ENCODE measurements around the gene SOAT1. TPM values are rescaled to one million over a fixed set of nuclear protein-coding genes. Genes with fewer than 3 reads are reported as not detected.

Gene SOAT1
- total and polyA plus RNA-seq, 2 of the 8 experiments (the other 6 are each of a cell fraction or from before 2014, with no cell fraction given): 2.7 to 4.7 TPM

- no peak overlapping the region for H3K23ac ChIP-seq (ENCODE audit: insufficient read length)
- H4K20me1 ChIP-seq (replicated peaks in 1 of 2; ENCODE audit: control insufficient read depth in 1 of 2, insufficient read depth in 2 of 2, low read length in 2 of 2): no peaks in the 10 kb centered on the region
- H3K79me2 ChIP-seq (ENCODE audit: control insufficient read depth in 1 of 2, insufficient read depth in 2 of 2, low read length in 2 of 2): no peaks in the 10 kb centered on the region
- 85% methylated on average over 4 of the region's 4 CpGs; no CpG with 5 or more reads in 1 of the 2 experiments for WGBS, 2 experiments (ENCODE audit: extremely low coverage in 1 of 2, insufficient coverage in 1 of 2, insufficient read length in 1 of 2, insufficient replicate concordance in 2 of 2, low coverage in 1 of 2, low lambda C conversion rate in 2 of 2, missing lambda C conversion rate in 1 of 2)
- no peak overlapping the region for H3K4me3 ChIP-seq (ENCODE audit: extremely low read depth in 1 of 4, insufficient read depth in 2 of 4, low read depth in 3 of 4, low read length in 4 of 4)
- no peaks in the 10 kb centered on the region for H3K36me3 ChIP-seq (ENCODE audit: control insufficient read depth in 2 of 4, insufficient read depth in 4 of 4, low read length in 3 of 4)
- no peaks in the 10 kb centered on the region for H3K23me2 ChIP-seq (ENCODE audit: low read depth, low read length)
- no peak overlapping the region for H2BK15ac ChIP-seq (ENCODE audit: low read length)
- H4K5ac ChIP-seq (ENCODE audit: insufficient read length, low read depth, low read length): no peak overlapping the region
- H4K8ac ChIP-seq (ENCODE audit: extremely low read depth, insufficient read depth, low read length): no peak overlapping the region
- H3K56ac ChIP-seq (replicated peaks; ENCODE audit: insufficient read length, low read depth, low read length): no peak overlapping the region
- H3K27me3 ChIP-seq (replicated peaks in 1 of 4; ENCODE audit: control insufficient read depth in 3 of 4, extremely low read depth in 1 of 4, insufficient read depth in 3 of 4, low read length in 3 of 4): peaks cover 0 to 1% (median 0%) of the 10 kb centered on the region in 4 experiments; a peak in 1 of 7 replicates
- no peak overlapping the region for H2BK5ac ChIP-seq (ENCODE audit: low read depth, low read length)
- H2AFZ ChIP-seq (ENCODE audit: low read length): no peak overlapping the region
- POLR2A ChIA-PET (ENCODE audit: partially characterized antibody): no interaction called here
- H3K4me2 ChIP-seq (ENCODE audit: insufficient read depth in 1 of 2, low read depth in 2 of 2, low read length in 2 of 2): no peak overlapping the region
- FAIRE-seq (no peak), DNase-seq (ENCODE audit: low read depth in 1 of 2, low spot score in 2 of 2) (no peak)
- no peak overlapping the region for H4K91ac ChIP-seq (replicated peaks; ENCODE audit: insufficient read length, low read length)
- no peaks in the 10 kb centered on the region for H3K4me1 ChIP-seq (replicated peaks in 1 of 4; ENCODE audit: control insufficient read depth in 3 of 4, insufficient read depth in 4 of 4, low read length in 3 of 4)
- H3K18ac ChIP-seq (ENCODE audit: extremely low read depth, low read length): no peak overlapping the region
- no peak overlapping the region for H2BK20ac ChIP-seq (ENCODE audit: low read length)
- H3K79me1 ChIP-seq (ENCODE audit: low read depth, low read length): no peaks in the 10 kb centered on the region
- no peak overlapping the region for H2BK120ac ChIP-seq (replicated peaks; ENCODE audit: low read depth, low read length)
- no peak overlapping the region for H3K9ac ChIP-seq (replicated peaks in 1 of 4; ENCODE audit: extremely low read depth in 1 of 4, low read depth in 3 of 4, low read length in 3 of 4)
- H2BK12ac ChIP-seq (ENCODE audit: low read depth, low read length): no peak overlapping the region
- no peak overlapping the region for H3K14ac ChIP-seq (ENCODE audit: insufficient read length)
- H3K9me3 ChIP-seq (ENCODE audit: insufficient read depth in 2 of 2, low read depth in 1 of 2, low read length in 1 of 2): no peaks in the 10 kb centered on the region
- CTCF ChIA-PET (ENCODE audit: partially characterized antibody): no interaction called here
- H3K4ac ChIP-seq (replicated peaks; ENCODE audit: insufficient read length, low read depth, low read length): no peak overlapping the region
- H3K27ac ChIP-seq (ENCODE audit: low read depth, low read length): no peak overlapping the region
- H2AK5ac ChIP-seq (ENCODE audit: low read depth, low read length): no peak overlapping the region
- TF ChIP-seq, protein P1, sequence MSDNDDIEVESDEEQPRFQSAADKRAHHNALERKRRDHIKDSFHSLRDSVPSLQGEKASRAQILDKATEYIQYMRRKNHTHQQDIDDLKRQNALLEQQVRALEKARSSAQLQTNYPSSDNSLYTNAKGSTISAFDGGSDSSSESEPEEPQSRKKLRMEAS (IDR thresholded peaks at IDR 0.05): no peak
- TF ChIP-seq SP1 (IDR thresholded peaks at IDR 0.05; ENCODE audit: low read depth, low read length): no peak
- no peak for TF ChIP-seq BACH1 (IDR thresholded peaks at IDR 0.05; ENCODE audit: low read length)
- no peak for TF ChIP-seq CHD2 (IDR thresholded peaks at IDR 0.05; ENCODE audit: low read length)
- TF ChIP-seq JUN (IDR thresholded peaks at IDR 0.05; ENCODE audit: low read depth, low read length): no peak
- TF ChIP-seq GTF2F1 (IDR thresholded peaks at IDR 0.05; ENCODE audit: borderline replicate concordance, low read depth, low read length): no peak
- no peak for TF ChIP-seq TCF12 (IDR thresholded peaks at IDR 0.05; ENCODE audit: low read depth, low read length)
- no peak for TF ChIP-seq SP4 (IDR thresholded peaks at IDR 0.05; ENCODE audit: low read length)
- no peak for TF ChIP-seq EGR1 (IDR thresholded peaks at IDR 0.05; ENCODE audit: borderline replicate concordance, low read depth, low read length)
- no peak for TF ChIP-seq USF2 (IDR thresholded peaks at IDR 0.05; ENCODE audit: low read length)
- TF ChIP-seq KDM4A (IDR thresholded peaks at IDR 0.05; ENCODE audit: low read depth, low read length, severe bottlenecking): no peak
- no peak for TF ChIP-seq SIRT6 (IDR thresholded peaks at IDR 0.05; ENCODE audit: low read length)
- no peak for TF ChIP-seq CBX8 (IDR thresholded peaks at IDR 0.05; ENCODE audit: borderline replicate concordance, low read depth, low read length)
- no peak for TF ChIP-seq KDM5A (IDR thresholded peaks at IDR 0.05; ENCODE audit: low read length)
Measured at GRCh38 chr1:179342740-179343404, 49.3 kb downstream of the SOAT1 start.
